Cardiac septum (tissue), 1 donor: ENCODE results near the gene PPP2R3C. TPM values are rescaled to one million over a fixed set of nuclear protein-coding genes. Genes with fewer than 3 reads are reported as not detected.
A peak's percentile ranks its signal among the peaks of the same experiment; 100 is the strongest.
"Not testable (repeated sequence)": the region's sequence is repeated elsewhere in the genome, so short reads cannot be mapped to it uniquely, and the experiment has no call there.

Experiments
- DNase-seq: peaks from one replicate; pipeline ENCODE4 v3.0.0-alpha.2; 2020; ENCODE audit warnings: low spot score
- intact Hi-C: fragments of 100-400 bp; cut with DNase I; formaldehyde crosslinking; loops from one replicate; pipeline ENCODE4 v1.14.0; 2022
- long read RNA-seq: library from polyadenylated mRNA; unstranded; transcript quantifications from one replicate; pipeline ENCODE4 v2.0.0, GENCODE V29; 2021
- total RNA-seq: library from RNA; stranded (reverse); fragmentation: NEBNext Ultra II Directional; extraction: Animal tissue kit (Norgen Biotek cat#: 25700); gene quantifications from one replicate; pipeline ENCODE4 v1.2.1, GENCODE V29; 2021
- donor health status: DM: no; HTN: no; CAD: no.

PPP2R3C gene
- 26.1 TPM for total RNA-seq
- long read RNA-seq, transcript PPP2R3C-201 (13 exons, 1,839 nt), result major isoform, 18 of 48 reads
- long read RNA-seq, transcript PPP2R3C-217 (12 exons, 1,846 nt), result minor isoform, 9 of 48 reads
- long read RNA-seq, partial matches to known transcripts, result 2 of 48 reads
- long read RNA-seq, other reads (novel, unspliced or antisense), result 19 of 48 reads

DNA sequence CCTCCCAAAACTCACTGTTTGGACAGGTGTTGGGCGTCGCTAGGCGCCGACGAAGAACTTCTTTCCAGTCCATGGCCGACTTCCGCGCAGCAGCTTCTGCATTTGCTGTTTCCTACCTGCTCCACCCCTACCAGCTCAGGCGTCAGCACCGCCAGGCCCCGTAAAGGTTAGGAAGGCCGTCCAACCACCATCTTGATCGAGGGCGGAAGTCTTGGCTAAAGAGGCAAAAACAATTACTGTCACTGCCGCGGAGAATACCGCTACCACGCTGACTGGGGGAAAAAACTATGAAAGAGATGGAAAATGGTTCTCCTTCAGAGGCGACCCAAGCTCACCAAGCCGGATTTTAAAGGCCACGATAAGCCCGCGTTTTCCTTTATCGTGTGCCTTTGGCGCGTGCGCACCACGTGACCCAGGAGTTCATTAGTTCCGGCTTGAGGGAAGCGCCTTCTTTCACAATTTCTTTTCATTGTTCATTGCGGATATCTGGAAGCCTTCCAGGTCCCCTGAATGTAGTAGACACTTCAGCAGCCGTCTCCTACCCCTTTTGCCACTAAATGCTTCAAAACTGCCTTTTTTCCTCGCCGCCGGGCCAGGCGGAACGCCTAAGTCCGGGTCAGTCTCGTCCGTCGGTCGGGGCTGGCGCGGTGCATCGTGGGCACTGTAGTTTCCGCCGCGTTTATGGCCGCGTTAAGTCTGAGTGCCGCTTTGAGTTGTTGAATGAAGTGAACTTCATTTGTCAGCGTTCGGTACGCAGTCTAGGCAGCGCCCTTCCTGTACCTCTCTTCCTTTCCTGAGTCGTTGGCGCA is at the start of gene PPP2R3C, which contains the start of gene PRORP:
Gene PPP2R3C, minus strand, starts transcription at position 104 of the 809 bp plus-strand sequence. Its CDS starts 31 bp downstream, at position 73.
Gene PRORP, plus strand, starts transcription at position 666 of the 809 bp plus-strand sequence. CDS start 694 bp downstream, outside the sequence.
- peak; percentile 96 for DNase-seq
- intact Hi-C loops, result loop anchor here (1.0 to 5.0 kb wide), 4 partner anchors 60 to 282 kb away; partner anchors contain the start of genes FAM177A1, NFKBIA and SRP54

DNA sequence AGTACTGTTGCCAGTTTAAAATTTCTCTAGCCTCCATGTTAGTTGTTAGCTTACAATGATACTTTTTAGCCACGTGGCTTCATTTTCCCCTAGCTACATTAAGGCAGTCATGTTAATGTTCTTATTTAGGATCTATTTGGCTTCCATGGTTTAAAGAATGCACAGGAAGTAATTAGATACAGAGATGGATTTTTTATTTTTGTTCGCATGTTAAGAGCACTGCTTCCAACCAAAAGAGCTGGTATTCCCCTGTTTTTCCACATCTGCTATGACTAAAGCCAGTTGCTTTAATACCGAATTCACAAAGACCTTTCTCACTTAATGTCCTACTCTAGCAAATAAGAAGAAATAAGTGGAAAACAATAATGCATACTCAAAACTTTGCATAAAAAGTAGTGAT is 45.7 kb upstream of the PPP2R3C start:
- intact Hi-C loops, result no loop called here
- no peak for DNase-seq

DNA sequence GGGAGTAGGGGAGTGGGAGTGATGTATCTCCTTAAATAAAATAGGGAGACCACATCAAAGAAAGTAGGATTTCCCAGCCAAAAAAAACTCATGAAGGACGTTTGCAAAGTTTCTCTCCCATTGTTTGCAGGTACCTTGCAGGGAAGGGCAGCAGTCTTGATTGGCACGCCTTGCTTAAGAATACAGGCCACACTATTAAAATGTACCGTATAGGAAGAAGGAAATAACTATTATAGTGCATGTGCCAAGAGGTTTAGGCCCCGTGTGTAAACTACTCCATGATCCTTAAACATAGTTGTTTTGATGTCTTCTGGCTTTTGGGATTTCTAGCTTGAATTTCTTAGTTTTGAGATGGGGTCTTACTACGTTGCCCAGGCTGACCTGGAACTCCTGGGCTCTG is 43.1 kb upstream of the PPP2R3C start:
- intact Hi-C loops, result no loop called here
- DNase-seq, result no peak

DNA sequence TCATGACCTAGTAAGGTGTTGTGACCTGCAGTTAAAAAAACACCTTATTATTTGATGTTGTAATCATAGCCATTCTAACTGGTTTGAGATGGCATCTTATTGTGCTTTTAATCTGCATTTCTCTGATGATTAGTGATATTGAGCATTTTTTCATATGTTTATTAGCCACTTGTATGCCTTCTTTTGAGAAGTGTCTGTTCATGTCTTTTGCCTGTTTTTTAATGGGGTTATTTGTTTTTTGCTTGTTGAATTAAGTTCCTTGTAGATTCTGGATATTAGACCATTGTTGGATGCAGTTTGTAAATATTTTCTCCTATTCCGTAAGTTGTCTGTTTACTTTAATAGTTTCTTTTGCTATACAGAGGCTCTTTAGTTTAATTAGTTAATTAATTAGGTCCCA is 41.6 kb upstream of the PPP2R3C start:
- DNase-seq, result no peak
- intact Hi-C loops, result no loop called here

DNA sequence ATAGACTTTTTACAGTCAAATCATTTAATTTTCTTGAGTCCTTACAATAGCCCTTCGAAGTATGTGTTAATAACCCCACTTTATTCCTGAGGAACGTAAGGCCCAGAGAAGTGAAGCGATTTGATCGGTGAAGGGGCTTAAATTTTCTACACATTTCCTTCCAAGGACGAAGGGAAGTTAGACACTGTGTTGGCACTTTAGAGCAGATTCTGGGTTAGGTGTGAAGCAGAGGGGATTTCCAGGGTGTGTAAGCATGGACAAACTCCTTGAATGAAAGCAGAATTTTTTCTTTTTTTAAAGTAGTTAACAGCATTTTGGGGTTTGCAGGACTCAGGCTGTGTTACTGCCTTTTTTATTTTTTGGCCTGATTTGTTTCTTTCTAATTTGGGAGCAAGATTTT is 39.4 kb upstream of the PPP2R3C start:
- DNase-seq, result no peak
- intact Hi-C loops, result no loop called here

DNA sequence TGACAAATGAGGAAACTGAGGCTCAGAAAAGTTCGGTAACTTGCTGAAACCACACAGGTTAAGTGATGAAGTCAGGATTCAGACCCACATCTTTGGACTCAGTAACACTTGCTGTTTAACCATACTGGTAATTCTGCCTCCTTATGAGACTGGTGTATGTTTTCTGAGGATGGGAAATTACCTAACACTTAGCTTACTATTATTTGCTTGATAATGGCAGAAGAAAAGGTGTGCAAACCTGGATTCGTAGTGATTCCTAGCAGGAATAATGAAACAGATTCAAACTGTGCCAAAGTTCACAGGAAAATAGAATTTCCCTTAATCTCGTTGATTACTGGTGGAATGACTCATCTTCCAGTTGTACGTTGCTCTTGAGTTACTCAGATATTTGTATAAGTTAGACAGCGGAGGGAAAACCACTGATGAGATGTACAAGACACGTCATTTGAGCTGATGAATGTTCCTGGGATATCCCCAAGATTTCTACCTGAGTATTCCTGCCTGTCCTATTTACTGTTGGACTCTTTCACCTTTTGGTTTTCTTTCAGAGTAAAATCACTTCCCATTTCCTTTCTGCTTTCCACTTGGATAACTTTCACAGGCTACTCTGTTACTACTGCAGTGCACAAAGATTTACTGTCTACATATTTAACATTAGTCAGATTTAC is 38.1 kb upstream of the PPP2R3C start:
- intact Hi-C loops, result no loop called here
- DNase-seq, result no peak

DNA sequence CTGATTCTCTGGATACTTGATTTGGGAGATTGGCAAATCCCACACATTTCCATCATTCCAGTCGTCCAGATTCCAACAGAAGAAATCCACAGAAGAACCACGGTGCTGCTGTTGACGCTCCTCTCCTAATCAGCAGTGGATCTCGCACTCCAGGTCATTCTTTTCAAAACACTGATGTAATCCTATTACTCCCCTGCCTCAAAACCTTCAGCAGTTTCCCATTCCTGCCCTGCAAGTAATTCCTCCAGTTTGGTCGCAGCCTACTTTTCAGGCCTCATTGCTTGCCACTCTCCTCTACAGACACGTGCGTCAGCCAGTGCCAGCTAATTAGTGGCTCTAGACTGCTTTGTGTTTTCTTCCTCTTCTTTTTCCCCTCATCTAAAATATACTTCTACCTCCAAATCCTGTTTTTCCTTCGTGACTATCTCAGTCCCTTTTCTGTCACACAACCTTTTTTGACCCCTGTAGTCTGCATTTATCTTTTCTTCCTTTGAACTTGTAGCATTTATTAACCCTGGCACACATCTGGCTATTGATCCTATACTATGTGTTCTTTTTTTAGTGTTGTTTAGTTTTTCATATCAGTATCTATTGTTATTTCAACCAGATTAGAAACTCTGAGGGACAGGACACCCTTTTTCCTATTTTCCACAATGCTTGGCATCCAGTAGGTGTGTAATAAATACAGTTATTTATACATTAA is 37.3 kb upstream of the PPP2R3C start:
- intact Hi-C loops, result no loop called here
- DNase-seq, result no peak

DNA sequence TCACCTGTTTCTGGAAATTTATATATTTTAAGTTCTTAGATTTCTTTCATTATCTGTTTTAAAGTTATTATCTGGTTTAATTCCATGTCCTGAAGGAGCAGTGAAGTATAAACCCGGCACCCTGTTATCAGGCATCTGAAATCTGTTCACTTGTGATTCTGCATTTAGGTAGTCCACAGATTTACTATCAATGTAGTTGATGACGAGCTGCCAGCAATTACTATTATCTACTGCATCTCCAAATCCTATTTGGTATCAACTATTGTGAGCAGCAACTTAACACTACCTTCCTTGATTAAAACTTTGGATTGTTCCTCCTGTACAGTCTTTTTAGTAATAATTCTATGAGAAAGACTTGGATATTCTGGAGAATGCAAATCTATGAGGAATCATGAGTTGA is 36.7 kb upstream of the PPP2R3C start:
- intact Hi-C loops, result no loop called here
- DNase-seq, result no peak

DNA sequence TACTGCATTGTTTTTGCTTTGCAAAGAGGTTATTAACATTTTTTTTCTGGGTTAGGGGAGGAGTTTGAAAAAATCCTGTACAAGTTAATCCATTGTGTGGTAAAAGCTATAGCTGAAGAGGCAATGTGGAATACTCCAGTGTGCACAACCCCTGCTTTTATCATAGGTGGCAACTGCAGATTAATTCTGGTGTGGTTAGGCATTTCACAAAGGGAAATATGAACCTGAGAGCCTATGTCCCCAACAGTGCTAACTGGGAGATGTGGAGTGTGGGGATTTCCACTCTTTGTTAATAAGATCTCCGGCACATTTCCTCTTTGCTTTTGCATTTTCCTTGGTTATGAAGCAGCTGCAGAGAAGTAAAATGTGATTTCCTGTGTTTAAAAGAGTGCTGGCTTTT is 34.2 kb upstream of the PPP2R3C start:
- intact Hi-C loops, result no loop called here
- no peak for DNase-seq

DNA sequence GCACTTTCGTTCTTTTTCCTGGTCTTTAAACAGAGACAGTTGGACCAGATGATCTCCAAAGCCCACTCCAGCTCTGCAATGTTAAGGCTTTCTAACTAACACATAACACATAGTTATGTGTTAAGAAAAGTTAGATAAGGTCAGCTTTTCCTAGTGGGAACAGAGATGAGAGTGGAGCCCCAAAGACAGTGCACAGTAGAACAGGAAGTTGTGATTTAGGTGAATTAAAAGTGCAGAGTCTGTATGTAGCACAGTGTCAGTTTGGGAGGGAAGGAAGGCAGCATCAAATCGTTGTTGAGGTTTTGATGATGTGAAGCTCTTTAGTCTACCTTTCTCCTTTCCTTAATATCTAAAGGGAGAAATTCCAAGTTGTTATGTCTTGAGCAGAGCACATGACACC is 32.2 kb upstream of the PPP2R3C start:
- no peak for DNase-seq
- intact Hi-C loops, result no loop called here

DNA sequence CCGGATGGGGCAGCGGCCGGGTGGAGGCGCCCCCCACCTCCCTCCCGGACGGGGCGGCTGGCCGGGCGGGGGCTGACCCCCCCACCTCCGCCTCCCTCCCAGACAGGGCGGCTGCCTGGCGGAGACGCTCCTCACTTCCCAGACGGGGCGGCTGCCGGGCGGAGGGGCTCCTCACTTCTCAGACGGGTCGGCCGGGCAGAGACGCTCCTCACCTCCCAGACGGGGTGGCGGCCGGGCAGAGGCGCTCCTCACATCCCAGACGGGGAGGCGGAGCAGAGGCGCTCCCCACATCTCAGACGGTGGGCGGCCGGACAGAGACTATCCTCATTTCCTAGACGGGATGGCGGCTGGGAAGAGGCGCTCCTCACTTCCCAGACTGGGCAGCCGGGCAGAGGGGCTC is 30.7 kb upstream of the PPP2R3C start:
- intact Hi-C loops, DNase-seq: not testable (repeated sequence)

DNA sequence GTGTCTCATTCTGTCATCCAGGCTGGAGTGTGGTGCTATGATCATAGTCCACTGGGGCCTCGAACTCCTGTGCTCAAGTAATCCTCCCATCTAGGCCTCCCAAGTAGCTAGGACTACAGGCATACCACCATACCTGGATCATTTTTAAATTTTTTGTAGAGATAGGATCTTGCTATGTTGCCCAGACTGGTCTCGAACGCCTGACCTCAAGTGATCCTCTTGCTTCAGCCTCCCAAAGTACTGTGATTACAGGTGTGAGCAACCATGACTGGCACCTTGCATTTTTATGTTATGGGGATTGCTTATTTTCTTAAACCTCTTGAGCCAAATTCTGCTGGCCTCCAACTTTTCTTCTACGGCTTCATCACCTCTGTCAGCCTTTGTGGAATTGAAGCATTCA is 27.4 kb upstream of the PPP2R3C start:
- no peak for DNase-seq
- intact Hi-C loops, result no loop called here

DNA sequence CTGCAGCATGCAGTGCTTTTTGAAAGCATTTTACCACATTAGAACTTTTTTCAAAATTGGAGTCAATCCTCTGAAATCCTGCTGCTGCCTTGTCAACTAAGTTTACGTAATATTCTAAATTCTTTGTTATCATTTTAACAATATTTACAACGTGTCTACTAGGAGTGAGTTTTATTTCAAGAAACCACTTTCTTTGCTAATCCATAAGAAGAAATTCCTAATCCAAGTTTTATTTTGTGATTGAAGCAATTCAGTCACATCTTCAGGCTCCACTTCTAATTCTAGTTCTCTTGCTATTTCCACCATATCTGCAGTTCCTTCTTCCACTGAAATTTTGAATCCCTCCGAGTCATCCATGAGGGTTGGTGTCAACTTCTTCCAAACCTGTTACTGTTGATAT is 25.9 kb upstream of the PPP2R3C start:
- no peak for DNase-seq
- intact Hi-C loops, result no loop called here

DNA sequence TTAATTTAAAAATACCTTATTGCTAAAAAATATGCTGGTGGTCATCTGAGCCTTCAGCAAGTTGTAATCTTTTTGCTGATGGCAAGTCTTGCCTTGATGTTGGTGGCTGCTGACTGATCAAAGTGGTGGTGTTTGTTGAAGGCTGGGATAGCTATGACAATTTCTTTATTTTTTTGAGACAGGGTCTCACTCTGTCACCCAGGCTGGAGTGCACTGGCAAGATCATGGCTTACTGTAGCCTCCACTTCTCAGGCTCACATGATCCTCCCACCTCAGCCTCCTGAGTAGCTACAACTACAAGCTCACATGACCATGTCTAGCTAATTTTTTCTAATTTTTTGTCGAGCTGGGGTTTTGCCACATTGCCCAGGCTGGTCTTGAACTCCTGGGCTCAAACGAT is 25.4 kb upstream of the PPP2R3C start:
- intact Hi-C loops, result no loop called here

DNA sequence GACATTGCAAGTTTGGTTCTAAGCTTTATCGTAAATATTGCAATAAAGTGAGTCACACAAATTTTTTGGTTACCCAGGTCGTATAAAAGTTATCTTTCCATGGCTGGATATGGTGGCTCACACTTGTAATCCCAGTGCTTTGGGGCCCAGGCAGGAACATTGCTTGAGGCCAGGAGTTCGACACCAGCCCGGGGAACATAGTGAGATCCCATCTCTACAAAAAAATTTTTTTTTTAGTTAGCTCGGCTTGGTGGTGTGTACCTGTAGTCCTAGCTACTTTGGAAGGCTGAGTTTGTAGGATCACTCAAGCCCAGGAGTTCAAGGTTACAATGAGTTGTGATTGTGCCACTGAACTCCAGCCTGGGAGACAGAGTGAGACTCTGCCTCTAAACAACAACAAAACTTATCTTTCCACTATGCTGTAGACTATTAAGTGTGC is 24.9 kb upstream of the PPP2R3C start:
- no peak for DNase-seq
- intact Hi-C loops, result no loop called here

More for the DNA sequence above, 25.4 kb upstream of the PPP2R3C start:
- DNase-seq, result no peak

DNA sequence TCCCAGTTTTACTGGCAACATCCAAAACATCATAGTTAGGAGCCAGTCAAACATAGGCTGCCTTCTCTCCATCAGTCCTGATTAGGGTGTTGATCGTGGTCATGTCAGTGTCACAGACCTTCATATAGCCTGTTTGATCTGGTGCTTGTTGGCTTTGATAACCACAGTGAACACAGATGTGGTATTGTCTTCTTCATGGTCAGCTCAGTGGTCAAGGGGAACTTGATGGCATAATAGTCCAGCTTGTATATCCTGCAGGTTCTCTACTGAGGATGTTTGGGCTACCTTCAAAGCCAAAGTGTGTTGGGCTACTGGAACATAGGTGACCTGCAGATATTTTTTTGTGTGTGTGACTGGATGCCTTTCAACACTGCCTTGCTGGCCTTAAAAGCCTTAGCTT is 22.2 kb upstream of the PPP2R3C start:
- no peak for DNase-seq
- intact Hi-C loops, result no loop called here

DNA sequence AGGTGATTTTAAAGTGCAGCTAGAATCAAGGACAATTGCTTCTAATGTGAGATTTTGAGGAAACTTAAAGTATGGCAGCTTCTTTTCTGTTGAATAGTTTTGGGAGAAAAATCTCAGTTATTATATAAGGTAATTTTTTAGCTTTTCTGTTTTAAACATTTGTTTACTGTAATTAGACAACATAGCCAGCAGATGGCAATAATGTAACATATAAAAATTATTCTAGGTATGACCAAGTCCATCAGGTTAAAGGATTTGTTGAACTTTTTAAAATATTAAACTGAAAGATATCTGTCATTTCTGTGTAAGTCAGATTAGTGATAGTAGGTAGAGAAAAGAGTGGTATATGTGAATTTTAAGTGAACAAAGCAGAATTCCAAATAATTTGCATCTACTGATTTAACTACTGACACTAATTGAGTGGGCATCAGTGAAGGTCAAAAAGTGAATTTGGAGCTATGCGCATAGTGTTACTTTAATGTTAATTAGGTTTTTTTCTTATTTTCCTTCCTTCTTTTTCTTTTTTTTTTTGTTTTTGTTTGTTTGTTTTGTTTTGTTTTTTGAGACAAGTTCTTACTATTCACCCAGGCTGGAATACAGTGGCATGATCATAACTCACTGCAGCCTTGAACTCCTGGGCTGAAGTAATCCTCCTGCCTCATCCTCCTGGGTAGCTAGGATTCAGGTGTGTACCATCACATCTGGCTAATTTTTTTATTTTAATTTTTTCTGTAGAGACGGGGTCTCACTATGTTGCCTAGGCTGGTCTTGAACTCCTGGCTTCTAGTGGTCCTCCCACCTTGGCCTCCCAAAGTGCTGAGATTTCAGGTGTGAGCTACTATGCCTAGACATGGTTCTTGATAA is 19.2 kb upstream of the PPP2R3C start:
- no peak for DNase-seq
- intact Hi-C loops, result loop anchor here (2.0 kb wide), 1 partner anchor 272 kb away; no protein-coding TSS in a partner anchor

DNA sequence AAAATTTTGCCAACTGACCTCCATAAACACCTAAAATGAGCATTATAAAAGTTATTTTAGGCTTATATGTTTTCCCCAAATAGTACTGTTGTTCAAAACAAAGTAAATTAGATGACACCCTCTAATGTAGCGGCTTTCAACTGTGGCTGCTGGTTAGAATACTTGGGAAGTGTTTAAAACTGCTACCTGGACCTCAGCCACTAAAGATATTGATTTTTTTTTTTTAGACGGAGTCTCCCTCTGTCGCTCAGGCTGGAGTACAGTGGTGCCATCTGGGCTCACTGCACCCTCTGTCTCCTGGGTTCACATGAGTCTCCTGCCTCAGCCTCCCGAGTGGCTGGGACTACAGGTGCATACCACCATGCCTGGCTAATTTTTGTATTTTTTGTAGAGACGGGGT is 16.8 kb upstream of the PPP2R3C start:
- no peak for DNase-seq
- intact Hi-C loops, result no loop called here
